ENCODE measurements around the gene FHOD3.

Gene FHOD3

GRCh38 chr18:36636237-36636817, 338.8 kb downstream of the FHOD3 start:
- FAIRE-seq = peak; percentile 24
- DNase-seq (ENCODE audit: insufficient read length) = no peak
- no peak for TF ChIP-seq POLR2AphosphoS5 (IDR thresholded peaks at IDR 0.05; ENCODE audit: low read depth, low read length)
- no peak for TF ChIP-seq POLR2A (IDR thresholded peaks at IDR 0.05; ENCODE audit: low read depth, low read length)
- TF ChIP-seq TAF1 (IDR thresholded peaks at IDR 0.05; ENCODE audit: borderline replicate concordance, low read depth, low read length) = no peak

- TF ChIP-seq TAF1 (IDR thresholded peaks at IDR 0.05; ENCODE audit: borderline replicate concordance, low read depth, low read length) = no peak
- peak; percentile 41; the same call in 1 of the 2 replicates for TF ChIP-seq POLR2A (IDR thresholded peaks at IDR 0.05; ENCODE audit: low read depth, low read length)
- FAIRE-seq = peak; percentile 95
- peak; percentile 41 for DNase-seq (ENCODE audit: insufficient read length)
These were observed 340.7 kb downstream of the FHOD3 start for GRCh38 chr18:36638224-36638623.

- FAIRE-seq (no peak), DNase-seq (ENCODE audit: insufficient read length) (no peak)
- TF ChIP-seq POLR2AphosphoS5 (IDR thresholded peaks at IDR 0.05; ENCODE audit: low read depth, low read length) = no peak
- TF ChIP-seq POLR2A (IDR thresholded peaks at IDR 0.05; ENCODE audit: low read depth, low read length) = no peak
- TF ChIP-seq TAF1 (IDR thresholded peaks at IDR 0.05; ENCODE audit: borderline replicate concordance, low read depth, low read length) = no peak
These were observed 342.8 kb downstream of the FHOD3 start for GRCh38 chr18:36640021-36640952.

GRCh38 chr18:36643061-36643460, 345.5 kb downstream of the FHOD3 start:
- FAIRE-seq = no peak
- no peak for DNase-seq (ENCODE audit: insufficient read length)
- TF ChIP-seq POLR2A (IDR thresholded peaks at IDR 0.05; ENCODE audit: low read depth, low read length) = no peak
- TF ChIP-seq TAF1 (IDR thresholded peaks at IDR 0.05; ENCODE audit: borderline replicate concordance, low read depth, low read length) = no peak
- no peak for TF ChIP-seq POLR2AphosphoS5 (IDR thresholded peaks at IDR 0.05; ENCODE audit: low read depth, low read length)

GRCh38 chr18:36648803-36649202, 351.3 kb downstream of the FHOD3 start:
- FAIRE-seq (no peak), DNase-seq (ENCODE audit: insufficient read length) (no peak)
- TF ChIP-seq POLR2AphosphoS5 (IDR thresholded peaks at IDR 0.05; ENCODE audit: low read depth, low read length) = no peak
- no peak for TF ChIP-seq TAF1 (IDR thresholded peaks at IDR 0.05; ENCODE audit: borderline replicate concordance, low read depth, low read length)
- no peak for TF ChIP-seq POLR2A (IDR thresholded peaks at IDR 0.05; ENCODE audit: low read depth, low read length)

- no peak for TF ChIP-seq POLR2AphosphoS5 (IDR thresholded peaks at IDR 0.05; ENCODE audit: low read depth, low read length)
- TF ChIP-seq TAF1 (IDR thresholded peaks at IDR 0.05; ENCODE audit: borderline replicate concordance, low read depth, low read length) = no peak
- TF ChIP-seq POLR2A (IDR thresholded peaks at IDR 0.05; ENCODE audit: low read depth, low read length) = no peak
- DNase-seq (ENCODE audit: insufficient read length) = no peak
- no peak for FAIRE-seq
These were observed 351.7 kb downstream of the FHOD3 start for GRCh38 chr18:36649205-36649604.

GRCh38 chr18:36650266-36650665, 352.8 kb downstream of the FHOD3 start:
- no peak for TF ChIP-seq POLR2A (IDR thresholded peaks at IDR 0.05; ENCODE audit: low read depth, low read length)
- TF ChIP-seq TAF1 (IDR thresholded peaks at IDR 0.05; ENCODE audit: borderline replicate concordance, low read depth, low read length) = no peak
- TF ChIP-seq POLR2AphosphoS5 (IDR thresholded peaks at IDR 0.05; ENCODE audit: low read depth, low read length) = no peak

GRCh38 chr18:36650906-36651305, 353.4 kb downstream of the FHOD3 start:
- no peak for FAIRE-seq
- no peak for TF ChIP-seq POLR2AphosphoS5 (IDR thresholded peaks at IDR 0.05; ENCODE audit: low read depth, low read length)
- no peak for TF ChIP-seq TAF1 (IDR thresholded peaks at IDR 0.05; ENCODE audit: borderline replicate concordance, low read depth, low read length)
- no peak for TF ChIP-seq POLR2A (IDR thresholded peaks at IDR 0.05; ENCODE audit: low read depth, low read length)
- DNase-seq (ENCODE audit: insufficient read length) = no peak

More at GRCh38 chr18:36650266-36650665, 352.8 kb downstream of the FHOD3 start:
- DNase-seq (ENCODE audit: insufficient read length) (no peak), FAIRE-seq (no peak)

GRCh38 chr18:36652503-36652902, 355.0 kb downstream of the FHOD3 start:
- FAIRE-seq (no peak), DNase-seq (ENCODE audit: insufficient read length) (no peak)
- TF ChIP-seq POLR2A (IDR thresholded peaks at IDR 0.05; ENCODE audit: low read depth, low read length) = no peak
- TF ChIP-seq POLR2AphosphoS5 (IDR thresholded peaks at IDR 0.05; ENCODE audit: low read depth, low read length) = no peak
- TF ChIP-seq TAF1 (IDR thresholded peaks at IDR 0.05; ENCODE audit: borderline replicate concordance, low read depth, low read length) = no peak

GRCh38 chr18:36653141-36653869, 355.8 kb downstream of the FHOD3 start:
- TF ChIP-seq TAF1 (IDR thresholded peaks at IDR 0.05; ENCODE audit: borderline replicate concordance, low read depth, low read length) (no peak), POLR2AphosphoS5 (IDR thresholded peaks at IDR 0.05; ENCODE audit: low read depth, low read length) (no peak), POLR2A (IDR thresholded peaks at IDR 0.05; ENCODE audit: low read depth, low read length) (no peak)
- no peak for FAIRE-seq
- no peak for DNase-seq (ENCODE audit: insufficient read length)

GRCh38 chr18:36653870-36654269, 356.4 kb downstream of the FHOD3 start:
- FAIRE-seq = peak; percentile 14
- DNase-seq (ENCODE audit: insufficient read length) = no peak
- no peak for TF ChIP-seq POLR2AphosphoS5 (IDR thresholded peaks at IDR 0.05; ENCODE audit: low read depth, low read length)
- no peak for TF ChIP-seq TAF1 (IDR thresholded peaks at IDR 0.05; ENCODE audit: borderline replicate concordance, low read depth, low read length)
- TF ChIP-seq POLR2A (IDR thresholded peaks at IDR 0.05; ENCODE audit: low read depth, low read length) = no peak

Measured in GM12892 (cell line).